Raji (cell line): ENCODE results near the gene LEUTX.

Experiments used
- POLR2A ChIP-seq: IDR thresholded peaks from 2 replicates; pipeline ENCODE4 v1.6.1; 2011; ENCODE audit warnings: low read depth, low read length, control low read depth; ENCODE audit not compliant: insufficient read depth

LEUTX gene

DNA sequence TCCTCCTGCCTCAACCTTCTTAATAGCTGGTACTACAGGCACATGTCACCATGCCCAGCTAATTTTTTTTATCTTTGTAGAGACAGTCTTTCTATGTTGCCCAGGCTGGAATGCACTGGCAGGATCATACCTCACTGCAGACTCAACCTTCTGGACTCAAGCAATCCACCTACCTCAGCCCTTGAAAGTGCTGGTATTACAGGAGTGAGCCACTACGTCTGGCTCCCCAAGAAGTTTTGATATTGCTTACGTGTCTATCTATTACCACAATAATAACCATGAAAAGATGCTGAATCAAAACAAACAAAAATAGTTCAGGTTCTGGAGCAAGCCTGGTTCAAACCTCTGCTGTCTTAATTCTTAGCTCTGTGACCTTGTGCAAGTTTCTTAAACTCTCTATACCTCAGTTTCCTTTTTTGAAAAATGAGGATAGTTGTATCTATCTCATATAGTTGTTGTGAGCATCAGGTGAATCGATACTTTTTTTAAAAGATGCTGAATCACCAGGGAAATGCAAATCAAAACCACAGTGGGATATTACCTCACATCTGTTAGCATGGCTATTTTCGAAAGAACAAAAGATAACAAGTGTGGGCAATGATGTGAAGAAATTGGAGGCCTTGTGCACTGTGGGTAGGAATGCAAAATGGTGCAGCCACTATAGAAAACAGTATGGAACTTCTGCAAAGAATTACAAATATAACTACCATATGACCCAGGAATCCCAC, 19.0 kb upstream of the LEUTX start:
- no peak for TF ChIP-seq POLR2A

GRCh38 chr19:39765091-39766076, 13.3 kb upstream of the LEUTX start:
- TF ChIP-seq POLR2A, result no peak

GRCh38 chr19:39768334-39768733, 10.3 kb upstream of the LEUTX start:
- no peak for TF ChIP-seq POLR2A

GRCh38 chr19:39768786-39769185, 9.9 kb upstream of the LEUTX start:
- no peak for TF ChIP-seq POLR2A

GRCh38 chr19:39780894-39781293, 2.2 kb downstream of the LEUTX start:
- no peak for TF ChIP-seq POLR2A

- no peak for TF ChIP-seq POLR2A
Observed at GRCh38 chr19:39788244-39788643, 9.6 kb downstream of the LEUTX start.

DNA sequence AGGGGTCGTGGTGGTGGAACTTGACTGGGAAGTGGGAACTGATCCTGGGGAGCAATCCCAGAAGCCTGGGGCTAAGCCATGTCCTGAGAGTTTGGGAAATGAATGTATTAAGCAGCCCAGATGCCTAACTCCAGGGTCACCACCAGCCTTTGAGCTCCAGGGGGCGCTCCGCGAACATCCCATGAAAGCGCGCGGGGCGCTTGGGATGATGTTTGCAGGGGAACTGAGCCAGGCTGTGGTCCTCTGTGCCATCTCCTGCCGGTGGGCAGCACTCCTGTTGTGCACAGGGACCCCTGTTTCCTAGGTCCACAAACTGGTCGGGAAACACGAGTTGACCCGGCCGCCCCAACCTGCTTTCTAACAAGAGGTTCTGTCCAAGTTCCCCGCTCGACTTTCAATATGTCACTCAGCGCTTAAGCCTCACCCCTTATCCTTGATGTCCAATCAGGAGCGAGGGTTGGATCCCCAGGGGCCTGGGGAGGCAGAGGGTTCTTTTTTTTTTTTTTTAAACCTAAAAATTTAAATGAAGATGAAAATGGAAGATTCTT, 14.4 kb downstream of the LEUTX start:
- TF ChIP-seq POLR2A, result no peak

GRCh38 chr19:39795001-39795400, 16.3 kb downstream of the LEUTX start:
- no peak for TF ChIP-seq POLR2A

DNA sequence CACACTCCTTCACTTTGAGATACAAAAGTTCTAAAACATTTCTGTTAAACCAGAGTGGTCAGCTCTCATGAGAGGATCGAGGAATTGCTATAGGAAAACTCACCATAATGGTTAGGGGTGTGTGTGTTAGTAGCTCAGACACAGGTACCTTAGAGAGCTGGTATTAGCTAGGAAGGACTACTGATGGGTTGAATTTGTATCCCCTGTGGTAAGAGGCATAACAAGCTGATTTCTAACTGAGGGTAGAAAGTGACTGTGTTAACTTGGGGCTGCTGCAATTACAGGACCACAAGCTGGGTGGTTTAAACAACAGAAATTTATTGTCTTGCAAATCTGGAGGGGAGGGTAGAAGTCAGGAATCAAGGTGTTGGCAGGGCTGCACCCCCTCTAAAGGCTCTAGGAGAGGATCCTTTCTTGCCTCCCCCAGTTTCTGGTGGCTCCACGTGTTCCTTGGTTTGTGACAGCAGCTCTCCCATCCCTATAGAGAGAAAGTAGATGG, 17.4 kb downstream of the LEUTX start:
- no peak for TF ChIP-seq POLR2A

DNA sequence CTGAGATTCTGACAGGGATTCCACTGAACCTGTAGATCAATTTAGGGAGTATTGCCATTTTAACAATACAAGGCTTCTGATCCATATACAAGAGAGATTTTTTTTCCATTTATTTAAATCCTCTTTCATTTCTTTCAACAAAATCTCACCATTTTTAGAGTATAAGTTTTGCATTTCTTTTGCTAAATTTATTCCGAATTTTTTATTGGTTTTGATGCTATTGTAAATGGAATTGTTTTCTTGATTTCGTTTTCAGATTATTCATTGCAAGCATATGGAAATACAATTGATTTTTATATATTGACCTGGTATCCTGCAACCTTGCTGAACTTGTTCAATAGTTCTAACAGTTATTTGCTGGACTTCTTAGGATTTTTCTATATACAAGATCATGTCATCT, 18.4 kb downstream of the LEUTX start:
- no peak for TF ChIP-seq POLR2A

DNA sequence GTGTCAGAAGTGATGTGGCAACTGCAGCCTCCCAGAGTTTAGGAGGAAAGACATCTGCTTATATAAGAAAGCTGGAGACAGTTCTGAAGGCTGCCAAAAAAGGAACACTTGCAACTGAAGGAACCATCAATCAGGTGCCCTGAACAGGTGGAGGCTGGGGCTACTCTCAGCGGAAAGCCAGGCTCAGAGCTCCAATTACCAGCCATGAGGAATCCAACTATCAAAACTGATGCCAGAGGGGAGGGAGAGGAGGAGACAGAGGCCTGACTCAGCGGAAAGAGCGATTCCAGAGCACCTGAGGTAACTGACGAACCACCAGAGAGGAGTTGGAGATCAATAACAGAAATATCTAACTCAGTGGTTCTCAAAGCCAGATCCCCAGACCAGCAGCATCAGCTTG, 24.3 kb downstream of the LEUTX start:
- no peak for TF ChIP-seq POLR2A

- TF ChIP-seq POLR2A, result no peak
Observed at GRCh38 chr19:39805104-39805503, 26.4 kb downstream of the LEUTX start.

- no peak for TF ChIP-seq POLR2A
Observed at GRCh38 chr19:39807846-39808364, 29.3 kb downstream of the LEUTX start.

- no peak for TF ChIP-seq POLR2A
Observed at GRCh38 chr19:39809368-39809767, 30.7 kb downstream of the LEUTX start.

DNA sequence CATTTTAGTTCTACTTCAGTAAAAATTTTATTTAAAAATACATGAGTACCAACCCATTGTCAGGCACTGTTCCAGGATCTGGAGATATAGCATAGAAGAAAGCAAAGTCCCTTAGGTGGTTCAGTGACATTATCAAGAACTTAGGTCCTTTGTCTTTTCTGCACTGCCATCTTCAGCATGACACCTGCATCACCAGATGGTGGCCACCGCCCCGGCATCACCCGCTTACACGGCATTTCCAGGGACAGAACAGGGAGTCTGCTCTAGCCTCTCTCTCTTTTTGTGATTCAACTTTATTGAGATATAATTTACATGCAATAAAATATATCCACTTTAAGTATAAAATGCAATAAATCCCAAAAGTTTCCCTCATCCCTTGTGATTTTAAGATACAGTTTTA, 31.8 kb downstream of the LEUTX start:
- no peak for TF ChIP-seq POLR2A
